H9 (cell line): Measurements from ENCODE around the gene TFAP2D. TPM values are rescaled to one million over a fixed set of nuclear protein-coding genes. Genes with fewer than 3 reads are reported as not detected.

Experiments used
- DNase-seq: peaks from one replicate; pipeline ENCODE4 v3.0.0-alpha.2; 2017
- H2AFZ ChIP-seq: one replicate; pipeline ENCODE4 v1.6.1; 2013; ENCODE audit warnings: mild to moderate bottlenecking, low read length, control low read depth, moderate library complexity
- H2AK5ac ChIP-seq: 2 replicates; pipeline ENCODE4 v1.6.1; 2013; ENCODE audit warnings: low read length, control low read depth, mixed read lengths; ENCODE audit not compliant: insufficient read length
- H2BK120ac ChIP-seq: one replicate; pipeline ENCODE4 v1.6.1; 2013; ENCODE audit warnings: low read depth, mild to moderate bottlenecking, low read length, control low read depth, inconsistent platforms; ENCODE audit not compliant: poor library complexity, severe bottlenecking
- H2BK12ac ChIP-seq: 2 replicates; pipeline ENCODE4 v1.6.1; 2013; ENCODE audit warnings: low read length, control low read depth, mixed read lengths, low read depth; ENCODE audit not compliant: insufficient read length
- H2BK15ac ChIP-seq: 2 replicates; pipeline ENCODE4 v1.6.1; 2013; ENCODE audit warnings: low read depth, low read length, control low read depth
- H2BK20ac ChIP-seq: one replicate; pipeline ENCODE4 v1.6.1; 2013; ENCODE audit warnings: low read depth, mild to moderate bottlenecking, low read length, control low read depth, inconsistent platforms; ENCODE audit not compliant: poor library complexity, severe bottlenecking
- H2BK5ac ChIP-seq: 2 replicates; pipeline ENCODE4 v1.6.1; 2013; ENCODE audit warnings: low read length, control low read depth, mixed read lengths; ENCODE audit not compliant: insufficient read length
- H3K14ac ChIP-seq: 2 replicates; pipeline ENCODE4 v1.6.1; 2013; ENCODE audit warnings: low read length, control low read depth; ENCODE audit not compliant: insufficient read depth
- H3K18ac ChIP-seq: 2 replicates; pipeline ENCODE4 v1.6.1; 2013; ENCODE audit warnings: low read depth, mild to moderate bottlenecking, mixed read lengths, low read length, control low read depth; ENCODE audit not compliant: insufficient read length
- H3K23ac ChIP-seq: 2 replicates; pipeline ENCODE4 v1.6.1; 2013; ENCODE audit warnings: low read length, control low read depth, mixed read lengths, low read depth; ENCODE audit not compliant: insufficient read length
- H3K23me2 ChIP-seq: 2 replicates; pipeline ENCODE4 v1.6.1; 2013; ENCODE audit warnings: low read depth, mild to moderate bottlenecking, mixed read lengths, low read length, control low read depth; ENCODE audit not compliant: insufficient read length, poor library complexity, severe bottlenecking
- H3K27ac ChIP-seq: 2 replicates; pipeline ENCODE4 v1.5.1; 2013; ENCODE audit warnings: low read length, control low read depth, mixed read lengths, low read depth; ENCODE audit not compliant: insufficient read length
- H3K27me3 ChIP-seq: 2 replicates; pipeline ENCODE4 v1.6.1; 2013; ENCODE audit warnings: low read length, control low read depth, inconsistent platforms; ENCODE audit not compliant: insufficient read depth
- H3K4ac ChIP-seq: 2 replicates; pipeline ENCODE4 v1.6.1; 2013; ENCODE audit warnings: low read depth, mild to moderate bottlenecking, control low read depth, inconsistent platforms, low read length, moderate library complexity
- H3K4me1 ChIP-seq: 2 replicates; pipeline ENCODE4 v1.6.1; 2013; ENCODE audit warnings: low read length, control low read depth, inconsistent platforms; ENCODE audit not compliant: insufficient read depth
- H3K4me2 ChIP-seq: 2 replicates; pipeline ENCODE4 v1.6.1; 2013; ENCODE audit warnings: low read length, control low read depth, mixed read lengths; ENCODE audit not compliant: insufficient read length, insufficient read depth
- H3K56ac ChIP-seq: 2 replicates; pipeline ENCODE4 v1.6.1; 2013; ENCODE audit warnings: low read depth, mild to moderate bottlenecking, mixed read lengths, low read length, control low read depth; ENCODE audit not compliant: insufficient read length
- H3K79me1 ChIP-seq: 2 replicates; pipeline ENCODE4 v1.6.1; 2013; ENCODE audit warnings: low read depth, mild to moderate bottlenecking, moderate library complexity, low read length, control low read depth, inconsistent platforms; ENCODE audit not compliant: insufficient read depth, poor library complexity, severe bottlenecking
- H3K79me2 ChIP-seq: 2 replicates; pipeline ENCODE4 v1.6.1; 2013; ENCODE audit warnings: low read length, control low read depth, inconsistent platforms; ENCODE audit not compliant: insufficient read depth
- H3K9ac ChIP-seq: 2 replicates; pipeline ENCODE4 v1.6.1; 2013; ENCODE audit warnings: low read length, control low read depth, mixed read lengths; ENCODE audit not compliant: insufficient read length; ENCODE audit errors: extremely low read depth
- H3K9me3 ChIP-seq: one replicate; pipeline ENCODE4 v1.6.1; 2013; ENCODE audit warnings: low read depth, low read length, inconsistent platforms; ENCODE audit not compliant: control insufficient read depth
- H3T11ph ChIP-seq: one replicate; pipeline ENCODE4 v1.6.1; 2013; ENCODE audit warnings: mild to moderate bottlenecking, low read length, control low read depth, inconsistent platforms
- H4K20me1 ChIP-seq: one replicate; pipeline ENCODE4 v1.6.1; 2013; ENCODE audit not compliant: control insufficient read depth, insufficient read length, insufficient read depth
- H4K5ac ChIP-seq: 2 replicates; pipeline ENCODE4 v1.6.1; 2013; ENCODE audit warnings: low read depth, mild to moderate bottlenecking, mixed read lengths, low read length, control low read depth; ENCODE audit not compliant: insufficient read length
- H4K8ac ChIP-seq: replicated peaks from 2 replicates; pipeline ENCODE4 v1.6.1; 2013; ENCODE audit warnings: low read length, control low read depth, mixed read lengths, low read depth; ENCODE audit not compliant: insufficient read length
- H4K91ac ChIP-seq: 2 replicates; pipeline ENCODE4 v1.6.1; 2013; ENCODE audit warnings: low read depth, mild to moderate bottlenecking, moderate library complexity, mixed read lengths, low read length, control low read depth; ENCODE audit not compliant: insufficient read length
- H3K27ac Mint-ChIP-seq, 3 experiments: 2 replicates in 2 of 3; 3 replicates in 1 of 3; pipeline ENCODE4 v1.8.0; 2020 to 2021; ENCODE audit warnings: mixed read lengths in 3 of 3, mild to moderate bottlenecking in 1 of 3, moderate library complexity in 1 of 3
- H3K27me3 Mint-ChIP-seq: 2 replicates; pipeline ENCODE4 v1.8.0; 2021; ENCODE audit warnings: low read depth, mild to moderate bottlenecking, moderate library complexity, mixed read lengths
- H3K36me3 Mint-ChIP-seq, 3 experiments: 2 replicates in 2 of 3; 3 replicates in 1 of 3; pipeline ENCODE4 v1.8.0; 2020 to 2021; ENCODE audit warnings: low read depth in 3 of 3, mixed read lengths in 3 of 3; ENCODE audit not compliant: insufficient read depth in 1 of 3
- H3K4me1 Mint-ChIP-seq, 2 experiments: 2 replicates each; pipeline ENCODE4 v1.8.0; 2020; ENCODE audit warnings: mixed read lengths in 2 of 2
- H3K4me3 Mint-ChIP-seq, 2 experiments: 2 replicates in 1 of 2; 3 replicates in 1 of 2; pipeline ENCODE4 v1.8.0; 2020 to 2021; ENCODE audit warnings: mild to moderate bottlenecking in 2 of 2, mixed read lengths in 2 of 2, moderate library complexity in 1 of 2
- H3K9me3 Mint-ChIP-seq, 2 experiments: 2 replicates in 1 of 2; 3 replicates in 1 of 2; pipeline ENCODE4 v1.8.0; 2020; ENCODE audit warnings: mild to moderate bottlenecking in 2 of 2, mixed read lengths in 2 of 2, moderate library complexity in 1 of 2
- WGBS: extraction: QIAGEN DNeasy Blood & Tissue Kit; methylation state at CpG from one replicate; pipeline ENCODE4 v1.1.7; 2013; ENCODE audit warnings: missing lambda C conversion rate, low lambda C conversion rate, mixed read lengths; ENCODE audit not compliant: insufficient read length; ENCODE audit errors: extremely low coverage; 5-methylcytosine and 5-hydroxymethylcytosine counted together
- total RNA-seq: library from RNA; stranded (reverse); gene quantifications from 2 replicates; pipeline ENCODE4 v1.2.1, GENCODE V29; 2021
- TF ChIP-seq, protein P1 (sequence below): fragments of 200-600 bp; sonication (generic); conservative IDR thresholded peaks from 3 replicates; pipeline ENCODE4 v1.8.0; 2021; ENCODE audit warnings: antibody characterized with exemption, mild to moderate bottlenecking

Gene TFAP2D
- total RNA-seq, 1 experiment from 2014 or later: not detected

GRCh38 chr6:50716899-50717509, 3.7 kb downstream of the TFAP2D start:
- no peaks in the 10 kb centered on the region; a peak in 1 of 7 replicates for H3K36me3 Mint-ChIP-seq
- no peak overlapping the region for H3K4ac ChIP-seq

More at GRCh38 chr6:50716899-50717509, 3.7 kb downstream of the TFAP2D start:
- no peak overlapping the region for H2AFZ ChIP-seq
- H3K4me3 Mint-ChIP-seq: no peak overlapping the region
- H3K9ac ChIP-seq: no peak overlapping the region
- DNase-seq: no peak
- no peak overlapping the region for H3K18ac ChIP-seq
- whole genome bisulfite sequencing: no CpG with 5 or more reads among the region's 14 CpGs
- no peak overlapping the region for H2BK20ac ChIP-seq
- H3K27me3 Mint-ChIP-seq: peaks cover 100% of the 10 kb centered on the region
- H4K5ac ChIP-seq: no peak overlapping the region
- no peaks in the 10 kb centered on the region for H3K79me1 ChIP-seq
- H2BK12ac ChIP-seq: no peak overlapping the region
- H3K9me3 Mint-ChIP-seq: peaks cover 0 to 26% of the 10 kb centered on the region in 2 experiments; a peak in 3 of 5 replicates
- H2BK120ac ChIP-seq: no peak overlapping the region
- H3K27ac Mint-ChIP-seq: no peak overlapping the region
- no peak overlapping the region for H4K91ac ChIP-seq
- H3K14ac ChIP-seq: no peak overlapping the region
- peaks cover 34 to 59% of the 10 kb centered on the region in 2 experiments for H3K4me1 Mint-ChIP-seq
- no peak overlapping the region for H2BK15ac ChIP-seq
- H3K4me1 ChIP-seq: 0 out of 2 replicates have a peak, but pooled peaks cover 6% of the 10 kb centered on the region
- no peak overlapping the region for H3K23ac ChIP-seq
- peaks cover 95% of the 10 kb centered on the region for H3K27me3 ChIP-seq
- H2BK5ac ChIP-seq: no peak overlapping the region
- no peak overlapping the region for H3K56ac ChIP-seq
- H4K20me1 ChIP-seq: no peaks in the 10 kb centered on the region
- TF ChIP-seq, protein P1, sequence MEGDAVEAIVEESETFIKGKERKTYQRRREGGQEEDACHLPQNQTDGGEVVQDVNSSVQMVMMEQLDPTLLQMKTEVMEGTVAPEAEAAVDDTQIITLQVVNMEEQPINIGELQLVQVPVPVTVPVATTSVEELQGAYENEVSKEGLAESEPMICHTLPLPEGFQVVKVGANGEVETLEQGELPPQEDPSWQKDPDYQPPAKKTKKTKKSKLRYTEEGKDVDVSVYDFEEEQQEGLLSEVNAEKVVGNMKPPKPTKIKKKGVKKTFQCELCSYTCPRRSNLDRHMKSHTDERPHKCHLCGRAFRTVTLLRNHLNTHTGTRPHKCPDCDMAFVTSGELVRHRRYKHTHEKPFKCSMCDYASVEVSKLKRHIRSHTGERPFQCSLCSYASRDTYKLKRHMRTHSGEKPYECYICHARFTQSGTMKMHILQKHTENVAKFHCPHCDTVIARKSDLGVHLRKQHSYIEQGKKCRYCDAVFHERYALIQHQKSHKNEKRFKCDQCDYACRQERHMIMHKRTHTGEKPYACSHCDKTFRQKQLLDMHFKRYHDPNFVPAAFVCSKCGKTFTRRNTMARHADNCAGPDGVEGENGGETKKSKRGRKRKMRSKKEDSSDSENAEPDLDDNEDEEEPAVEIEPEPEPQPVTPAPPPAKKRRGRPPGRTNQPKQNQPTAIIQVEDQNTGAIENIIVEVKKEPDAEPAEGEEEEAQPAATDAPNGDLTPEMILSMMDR: no peak
- H3T11ph ChIP-seq: no peak overlapping the region
- no peak overlapping the region for H2AK5ac ChIP-seq
- no peak overlapping the region for H3K27ac ChIP-seq
- no peaks in the 10 kb centered on the region for H3K9me3 ChIP-seq
- no peak overlapping the region for H4K8ac ChIP-seq
- H3K79me2 ChIP-seq: no peaks in the 10 kb centered on the region
- peaks cover 10% of the 10 kb centered on the region for H3K23me2 ChIP-seq
- H3K4me2 ChIP-seq: no peak overlapping the region
